Thymus (tissue), 11 donors: Measurements from ENCODE around the gene SLC27A6. TPM values are rescaled to one million over a fixed set of nuclear protein-coding genes. Genes with fewer than 3 reads are reported as not detected.
"Not testable (repeated sequence)": the region's sequence is repeated elsewhere in the genome, so short reads cannot be mapped to it uniquely, and the experiment has no call there.

ENCODE experiments used
- DNase-seq, 9 donors: peaks; one replicate each; pipeline ENCODE4 v3.0.0-alpha.2; 2013; ENCODE audit warnings: low spot score in 9 of 9, low read depth in 6 of 9, missing footprints in 1 of 9
- H3K27ac ChIP-seq, 2 donors: one replicate each; pipeline ENCODE4 v1.5.1; 2013; ENCODE audit warnings: control low read depth in 1 of 2, low read depth in 1 of 2, low read length in 1 of 2, mild to moderate bottlenecking in 1 of 2, moderate library complexity in 1 of 2
- H3K27me3 ChIP-seq, 2 donors: one replicate each; pipeline ENCODE4 v1.5.1; 2013; ENCODE audit warnings: low read length in 1 of 2; ENCODE audit not compliant: control insufficient read depth in 2 of 2, insufficient read depth in 1 of 2
- H3K36me3 ChIP-seq, 2 donors: one replicate each; pipeline ENCODE4 v1.5.1; 2013; ENCODE audit warnings: low read length in 1 of 2, mild to moderate bottlenecking in 1 of 2, moderate library complexity in 1 of 2; ENCODE audit not compliant: control insufficient read depth in 2 of 2, insufficient read depth in 2 of 2
- H3K4me1 ChIP-seq, 2 donors: one replicate each; pipeline ENCODE4 v1.5.1; 2013; ENCODE audit warnings: low read length in 2 of 2; ENCODE audit not compliant: control insufficient read depth in 2 of 2, insufficient read depth in 2 of 2
- H3K4me3 ChIP-seq, 2 donors: one replicate each; pipeline ENCODE4 v1.5.1; 2013; ENCODE audit warnings: low read length in 2 of 2, control low read depth in 1 of 2, mild to moderate bottlenecking in 1 of 2
- H3K9me3 ChIP-seq, 2 donors: one replicate each; pipeline ENCODE4 v1.5.1; 2013; ENCODE audit warnings: low read length in 1 of 2, mild to moderate bottlenecking in 1 of 2; ENCODE audit not compliant: control insufficient read depth in 2 of 2, insufficient read depth in 1 of 2
- WGBS: extraction: QIAGEN DNeasy Blood & Tissue Kit; methylation state at CpG from one replicate; pipeline ENCODE4 v1.1.7; 2013; 5-methylcytosine and 5-hydroxymethylcytosine counted together
- polyA plus RNA-seq: library from polyadenylated mRNA; stranded (reverse); fragments of 200-250 nt; gene quantifications from one replicate; pipeline ENCODE4 v1.2.3, GENCODE V29; 2013
- total RNA-seq: library from RNA; stranded (reverse); fragments of 120-200 nt; gene quantifications from one replicate; pipeline ENCODE4 v1.2.4, GENCODE V29; 2013
- donor health status: healthy.

The SLC27A6 gene
- total and polyA plus RNA-seq, 2 donors, result 4.7 to 16.3 TPM

GRCh38 chr5:128949847-128950546 is 15.3 kb upstream of the SLC27A6 start:
- 90% methylated on average over 3 of the region's 3 CpGs for WGBS
- H3K4me1 ChIP-seq, result no peaks in the 10 kb centered on the region
- H3K36me3 ChIP-seq, result no peaks in the 10 kb centered on the region
- H3K27ac ChIP-seq, result no peak overlapping the region
- no peak for DNase-seq
- H3K4me3 ChIP-seq, result no peak overlapping the region
- H3K9me3 ChIP-seq, result no peaks in the 10 kb centered on the region
- no peaks in the 10 kb centered on the region for H3K27me3 ChIP-seq

- H3K9me3 ChIP-seq, H3K27me3 ChIP-seq, H3K36me3 ChIP-seq, DNase-seq, H3K4me3 ChIP-seq, H3K4me1 ChIP-seq, H3K27ac ChIP-seq: not testable (repeated sequence)
- WGBS, result 94% methylated on average over 6 of the region's 6 CpGs
Measured at GRCh38 chr5:128951301-128951700, 14.0 kb upstream of the SLC27A6 start.

GRCh38 chr5:128956164-128956563 is 9.1 kb upstream of the SLC27A6 start:
- Histone ChIP-seq H3K36me3 (no peaks in the 10 kb centered on the region), H3K4me1 (no peaks in the 10 kb centered on the region), H3K27ac (no peak overlapping the region), H3K27me3 (no peaks in the 10 kb centered on the region), H3K9me3 (no peaks in the 10 kb centered on the region), H3K4me3 (no peak overlapping the region)
- 94% methylated on average over 2 of the region's 2 CpGs for WGBS
- no peak for DNase-seq

DNA sequence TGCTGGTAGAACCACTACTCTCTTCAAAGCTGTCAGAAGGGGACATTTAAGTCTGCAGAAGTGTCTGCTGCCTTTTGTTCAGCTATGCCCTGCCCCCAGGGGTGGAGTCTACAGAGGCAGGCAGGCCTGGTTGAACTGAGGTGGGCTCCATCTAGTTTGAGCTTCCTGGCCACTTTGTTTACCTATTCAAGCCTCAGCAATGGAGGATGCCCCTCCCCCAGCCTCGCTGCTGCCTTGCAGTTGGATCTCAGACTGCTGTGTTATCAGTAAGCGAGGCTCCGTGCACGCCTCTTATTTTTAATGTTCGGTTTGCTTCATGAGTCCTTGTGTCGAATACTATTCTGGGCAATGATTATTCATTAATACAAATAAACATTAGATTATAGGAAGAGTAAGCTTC is 3.1 kb upstream of the SLC27A6 start:
- Histone ChIP-seq H3K27me3 (peaks cover 2 to 19% of the 10 kb centered on the region in 2 donors), H3K36me3 (no peaks in the 10 kb centered on the region), H3K9me3 (no peaks in the 10 kb centered on the region), H3K27ac (no peak overlapping the region), H3K4me3 (no peak overlapping the region), H3K4me1 (no peaks in the 10 kb centered on the region)
- no peak for DNase-seq
- 97% methylated on average over 6 of the region's 6 CpGs for WGBS

DNA sequence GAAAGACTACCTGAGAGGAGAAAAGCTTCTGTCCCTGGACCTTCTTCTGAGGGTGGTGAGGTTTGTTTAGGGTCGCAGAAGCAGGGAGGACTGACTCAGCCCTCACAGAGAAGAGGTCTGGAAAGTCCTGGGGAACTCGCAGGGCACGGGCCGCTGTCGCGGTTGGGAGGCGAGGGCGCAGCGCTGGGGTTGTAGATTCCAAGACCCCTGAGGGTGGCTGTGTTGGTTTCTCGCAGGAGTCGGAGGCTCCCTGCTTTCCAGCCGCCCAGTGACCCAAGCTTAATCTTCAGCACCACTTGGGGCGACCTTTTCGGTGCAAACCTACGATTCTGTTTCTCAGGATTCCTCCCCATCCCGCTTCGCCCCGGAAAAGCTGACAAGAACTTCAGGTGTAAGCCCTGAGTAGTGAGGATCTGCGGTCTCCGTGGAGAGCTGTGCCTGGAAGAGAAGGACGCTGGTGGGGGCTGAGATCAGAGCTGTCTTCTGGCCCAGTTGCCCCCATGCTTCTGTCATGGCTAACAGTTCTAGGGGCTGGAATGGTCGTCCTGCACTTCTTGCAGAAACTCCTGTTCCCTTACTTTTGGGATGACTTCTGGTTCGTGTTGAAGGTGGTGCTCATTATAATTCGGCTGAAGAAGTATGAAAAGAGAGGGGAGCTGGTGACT is 482 bp downstream of the SLC27A6 start:
- Histone ChIP-seq H3K9me3 (no peaks in the 10 kb centered on the region), H3K27ac (no peak overlapping the region), H3K36me3 (no peaks in the 10 kb centered on the region), H3K4me3 (no peak overlapping the region), H3K4me1 (no peaks in the 10 kb centered on the region), H3K27me3 (peaks cover 2 to 19% of the 10 kb centered on the region in 2 donors)
- no peak for DNase-seq
- 74% methylated on average over 24 of the region's 24 CpGs for WGBS

DNA sequence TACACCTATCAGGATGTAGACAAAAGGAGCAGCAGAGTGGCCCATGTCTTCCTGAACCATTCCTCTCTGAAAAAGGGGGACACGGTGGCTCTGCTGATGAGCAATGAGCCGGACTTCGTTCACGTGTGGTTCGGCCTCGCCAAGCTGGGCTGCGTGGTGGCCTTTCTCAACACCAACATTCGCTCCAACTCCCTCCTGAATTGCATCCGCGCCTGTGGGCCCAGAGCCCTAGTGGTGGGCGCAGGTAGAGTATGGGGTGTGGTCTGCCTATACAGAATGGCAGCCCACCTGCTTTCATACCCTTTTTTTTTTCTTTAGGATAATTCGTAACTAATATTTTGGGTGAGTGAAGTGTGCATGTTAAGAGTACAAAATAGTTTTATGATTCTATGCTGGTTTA is 1.1 kb downstream of the SLC27A6 start:
- Histone ChIP-seq H3K36me3 (no peaks in the 10 kb centered on the region), H3K27me3 (peaks cover 2 to 19% of the 10 kb centered on the region in 2 donors), H3K27ac (no peak overlapping the region), H3K4me1 (no peaks in the 10 kb centered on the region), H3K9me3 (no peaks in the 10 kb centered on the region), H3K4me3 (no peak overlapping the region)
- WGBS, result 98% methylated on average over 12 of the region's 12 CpGs
- no peak for DNase-seq

- no peaks in the 10 kb centered on the region for H3K9me3 ChIP-seq
- no peak overlapping the region for H3K4me3 ChIP-seq
- no peaks in the 10 kb centered on the region for H3K36me3 ChIP-seq
- DNase-seq, result no peak
- no peaks in the 10 kb centered on the region for H3K4me1 ChIP-seq
- 91% methylated on average over 3 of the region's 3 CpGs for WGBS
- peaks cover 2 to 19% of the 10 kb centered on the region in 2 donors for H3K27me3 ChIP-seq
- no peak overlapping the region for H3K27ac ChIP-seq
Measured at GRCh38 chr5:128966846-128967245, 1.6 kb downstream of the SLC27A6 start.

DNA sequence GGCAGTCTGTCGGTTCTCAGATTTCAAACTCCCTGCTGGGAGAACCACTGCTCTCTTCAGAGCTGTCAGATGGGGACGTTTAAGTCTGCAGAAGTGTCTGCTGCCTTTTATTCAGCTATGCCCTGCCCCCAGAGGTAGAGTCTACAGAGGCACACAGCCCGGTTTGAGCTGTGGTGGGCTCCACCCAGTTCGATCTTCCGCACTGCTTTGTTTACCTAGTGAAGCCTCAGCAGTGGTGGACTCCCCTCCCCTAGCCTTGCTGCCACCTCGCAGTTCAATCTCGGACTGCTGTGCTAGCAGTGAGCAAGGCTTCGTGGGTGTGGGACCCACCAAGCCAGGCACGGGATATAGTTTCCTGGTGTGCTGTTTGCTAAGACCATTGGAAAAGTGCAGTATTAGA is 8.0 kb downstream of the SLC27A6 start:
- Histone ChIP-seq H3K4me1 (no peaks in the 10 kb centered on the region), H3K36me3 (no peaks in the 10 kb centered on the region), H3K27ac (no peak overlapping the region), H3K9me3 (no peaks in the 10 kb centered on the region), H3K27me3 (no peaks in the 10 kb centered on the region), H3K4me3 (no peak overlapping the region)
- 97% methylated on average over 9 of the region's 9 CpGs for WGBS
- DNase-seq, result no peak

DNA sequence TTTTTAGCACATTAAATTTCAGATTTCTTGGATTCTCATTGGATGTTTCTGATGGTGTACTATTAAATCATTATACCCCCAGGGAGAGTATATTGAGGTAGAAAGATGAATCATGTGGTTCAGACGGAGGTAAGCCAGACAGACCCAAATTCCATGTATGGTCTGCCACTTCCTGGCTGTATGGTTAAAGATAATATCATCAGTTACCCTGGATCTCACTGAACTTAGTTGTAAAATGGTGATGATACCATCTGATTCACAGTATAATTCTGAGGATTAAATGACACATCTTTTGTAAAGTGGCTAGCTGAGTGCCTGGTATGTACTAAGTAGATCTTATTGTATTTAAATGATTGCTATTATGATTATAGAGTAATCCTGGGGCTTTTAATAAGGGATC is 9.3 kb downstream of the SLC27A6 start:
- Histone ChIP-seq H3K36me3 (no peaks in the 10 kb centered on the region), H3K9me3 (no peaks in the 10 kb centered on the region), H3K27me3 (no peaks in the 10 kb centered on the region), H3K4me3 (no peak overlapping the region), H3K27ac (no peak overlapping the region), H3K4me1 (no peaks in the 10 kb centered on the region)
- no peak for DNase-seq
- WGBS, result 17% methylated on average over 1 of the region's 1 CpG
